ENCODE data around the gene SIRT3.
"Not testable (repeated sequence)": the region's sequence is repeated elsewhere in the genome, so short reads cannot be mapped to it uniquely, and the experiment has no call there.

SIRT3 gene

DNA sequence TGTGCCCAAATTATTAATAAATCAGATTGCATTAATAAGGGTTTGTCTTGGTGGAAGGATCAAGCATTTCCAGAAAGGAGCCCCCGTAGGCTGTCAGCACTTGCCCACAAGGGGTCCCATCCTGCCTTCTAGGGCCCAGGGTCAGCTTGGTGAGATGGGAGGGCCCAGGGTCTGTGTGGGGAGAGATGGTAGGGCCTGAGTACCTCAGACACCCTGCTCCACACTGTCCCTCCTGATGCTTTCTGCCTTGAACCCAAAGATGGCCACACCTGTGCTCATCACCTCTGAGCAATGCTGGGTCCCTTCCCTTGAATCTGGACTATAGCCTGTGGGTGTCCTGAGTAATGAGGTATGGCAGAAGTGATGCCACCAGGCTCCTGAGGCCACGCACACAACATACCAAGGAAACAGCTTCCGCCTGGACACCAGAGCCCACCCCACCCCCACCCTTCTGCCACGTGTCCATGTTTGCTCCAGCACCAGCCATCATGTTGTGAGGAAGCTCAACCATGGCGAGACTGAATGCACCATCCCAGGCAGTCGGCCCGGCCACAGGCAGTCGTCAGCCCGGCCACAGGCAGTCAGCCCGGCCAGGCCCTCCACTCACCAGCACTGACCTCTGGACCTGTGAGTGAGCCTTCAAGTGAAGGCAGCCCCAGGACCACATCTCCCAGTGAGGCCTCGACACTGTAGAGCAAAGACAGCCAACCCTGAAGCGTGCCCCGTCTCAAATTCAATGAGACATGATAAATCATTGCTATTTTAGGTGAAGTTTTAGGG lies 35.7 kb downstream of the SIRT3 start:
- DNase-seq = no peak

DNA sequence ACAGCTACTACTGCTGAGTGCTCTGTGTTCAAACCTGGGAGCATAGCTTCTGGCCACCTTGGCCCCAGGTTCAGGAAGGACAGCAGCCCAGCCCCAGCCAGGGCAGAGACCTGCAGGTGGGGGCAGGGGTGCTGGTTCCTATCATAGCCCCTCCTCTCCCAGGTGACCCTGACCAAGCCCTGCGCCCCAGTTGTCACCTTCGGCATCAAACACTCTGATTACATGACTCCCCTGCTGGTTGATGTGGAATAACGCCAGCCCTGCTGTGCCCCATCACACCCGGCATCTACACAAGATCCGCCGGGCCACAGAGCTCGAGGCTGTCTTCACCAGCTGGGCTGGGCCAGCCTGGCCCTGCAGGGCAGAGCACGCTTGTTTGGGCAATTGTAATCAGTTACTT lies 36.4 kb downstream of the SIRT3 start:
- no peak for DNase-seq

DNA sequence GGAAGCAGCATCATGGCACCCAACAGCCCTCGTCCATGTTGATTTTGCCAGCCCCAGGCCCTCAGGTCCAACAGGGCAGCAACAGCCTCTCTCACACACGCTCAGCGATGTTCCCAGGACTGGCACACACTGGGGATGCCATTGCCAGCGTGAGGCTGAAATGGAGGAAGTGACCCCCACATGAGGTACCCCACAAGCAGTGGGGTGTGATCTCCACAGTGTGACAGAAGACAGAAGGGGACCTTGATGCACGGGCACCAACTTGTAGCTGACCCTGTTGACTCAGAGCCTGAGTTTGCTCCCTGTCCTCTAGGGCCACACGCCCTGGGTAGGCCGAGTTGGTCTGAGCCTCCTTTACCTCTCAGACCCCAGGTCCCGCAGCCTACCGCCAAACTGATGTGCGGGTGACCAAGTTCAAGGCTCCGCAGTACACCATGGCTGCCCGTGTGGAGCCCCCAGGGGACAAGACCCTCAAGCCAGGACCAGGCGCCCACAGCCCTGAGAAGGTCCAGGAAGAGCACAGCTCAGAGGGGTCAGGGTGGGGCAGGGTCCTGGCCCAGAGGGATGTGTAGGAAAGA lies 37.0 kb downstream of the SIRT3 start:
- peak; percentile 48 for DNase-seq

DNA sequence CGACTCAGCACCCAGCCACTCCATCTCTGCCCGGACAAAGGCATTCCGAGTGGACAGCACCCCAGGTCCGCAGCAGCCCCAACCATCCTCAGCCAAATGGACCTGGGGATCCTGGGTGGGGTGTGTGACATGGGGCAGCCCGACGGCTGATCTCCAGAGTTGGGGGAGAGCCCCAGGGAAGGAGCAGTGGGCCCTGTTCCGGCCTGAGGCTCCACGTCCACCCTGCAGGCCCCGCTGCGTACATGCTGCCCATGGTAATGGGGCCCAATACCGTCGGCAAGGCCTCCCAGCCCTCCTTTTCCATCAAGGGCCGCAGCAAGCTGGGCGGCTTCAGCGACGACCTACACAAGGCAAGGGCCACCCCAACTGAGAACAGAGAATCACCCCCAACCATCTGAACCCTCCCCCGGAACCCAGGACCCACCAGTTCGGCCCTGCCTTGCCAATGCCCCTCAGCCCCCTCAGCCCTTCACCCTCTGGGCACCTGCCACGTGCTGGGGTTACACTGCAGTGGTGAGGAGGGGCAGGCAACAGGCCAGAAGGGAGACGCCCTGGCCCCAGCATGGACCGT lies 37.8 kb downstream of the SIRT3 start:
- no peak for DNase-seq

DNA sequence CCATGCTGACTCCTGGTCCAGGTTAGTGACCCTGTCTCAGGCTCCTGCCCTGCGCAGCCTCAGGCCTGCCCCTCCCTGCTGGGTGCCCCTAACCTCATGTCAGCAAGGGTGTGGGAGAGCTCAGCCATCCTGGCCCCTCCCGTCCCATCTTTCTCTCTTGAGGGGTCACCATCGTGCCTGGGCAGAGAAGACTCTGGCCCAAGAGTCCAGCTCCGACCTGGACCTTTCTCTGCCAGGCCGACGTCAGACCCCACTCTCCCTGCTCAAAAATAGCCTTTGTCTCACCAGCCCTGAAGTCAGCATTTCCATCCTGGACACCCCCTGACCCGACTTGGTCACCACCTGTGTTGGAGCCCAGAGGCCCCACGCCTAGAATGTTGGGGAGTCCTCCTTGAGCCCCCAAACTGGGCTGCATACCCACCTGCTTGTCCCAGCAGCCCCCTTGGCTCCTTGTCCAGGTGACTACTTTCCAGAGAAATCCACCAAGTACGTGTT lies 38.4 kb downstream of the SIRT3 start:
- no peak for DNase-seq

DNA sequence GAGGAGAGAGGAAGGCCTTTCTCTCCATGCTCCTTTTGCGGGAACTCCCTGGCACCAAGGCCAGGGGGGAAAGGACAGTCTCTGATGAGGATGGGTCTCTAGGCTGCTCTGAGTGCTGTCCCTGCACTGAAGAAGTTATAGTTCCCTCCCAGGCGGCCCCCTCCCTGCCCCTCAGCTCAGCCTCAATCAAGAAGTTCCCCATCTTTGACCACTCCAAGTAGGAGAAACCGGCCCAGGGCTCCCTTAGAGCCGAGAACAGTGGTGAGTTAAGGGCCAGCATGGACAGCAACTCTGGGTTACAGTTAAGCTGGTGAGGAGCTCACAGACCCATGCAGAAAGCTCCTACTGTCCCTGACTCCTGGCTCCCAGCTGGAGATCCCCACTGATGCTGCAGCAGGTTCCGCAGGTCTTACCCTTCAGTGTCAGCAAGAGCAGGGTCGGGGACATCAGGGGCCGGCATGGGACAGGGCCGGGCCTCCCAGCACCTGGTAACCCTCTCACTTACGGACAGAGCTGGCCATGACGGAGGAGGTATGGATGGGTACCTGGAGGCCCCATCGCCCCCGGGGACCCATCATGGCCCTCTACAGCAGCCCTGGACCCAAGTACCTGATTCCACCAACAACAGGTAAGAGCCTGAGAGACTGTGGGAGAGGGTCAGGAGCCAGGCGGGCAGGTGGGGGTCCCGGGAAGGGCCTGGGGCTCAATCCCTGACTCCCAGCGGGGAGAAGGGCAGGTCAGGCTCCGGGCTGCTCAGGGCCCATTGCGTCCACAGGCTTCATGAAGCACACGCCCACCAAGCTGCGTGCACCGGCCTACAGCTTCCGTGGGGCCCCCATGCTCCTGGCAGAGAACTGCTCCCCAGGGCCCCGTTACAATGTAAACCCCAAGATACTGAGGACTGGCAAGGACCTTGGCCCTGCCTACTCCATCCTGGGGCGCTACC lies 39.1 kb downstream of the SIRT3 start:
- peak; percentile 47 for DNase-seq

DNA sequence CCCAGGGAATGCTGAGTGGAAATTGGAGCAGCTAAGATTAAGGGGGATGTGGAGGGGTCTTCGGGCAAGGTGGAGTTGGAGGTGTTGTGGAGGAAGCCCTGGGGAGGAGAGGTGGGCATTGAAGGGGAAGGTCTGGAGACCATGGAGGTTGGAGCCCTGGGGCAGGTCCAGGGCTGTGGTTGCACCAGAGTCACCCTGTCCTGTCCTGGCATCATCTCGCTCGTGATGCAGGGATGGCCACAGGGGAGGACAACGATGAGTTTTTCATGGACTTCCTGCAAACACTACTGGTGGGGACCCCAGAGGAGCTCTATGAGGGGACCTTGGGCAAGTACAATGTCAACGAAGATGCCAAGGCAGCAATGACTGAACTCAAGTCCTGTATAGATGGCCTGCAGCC lies 42.7 kb downstream of the SIRT3 start:
- DNase-seq = peak; percentile 47

DNA sequence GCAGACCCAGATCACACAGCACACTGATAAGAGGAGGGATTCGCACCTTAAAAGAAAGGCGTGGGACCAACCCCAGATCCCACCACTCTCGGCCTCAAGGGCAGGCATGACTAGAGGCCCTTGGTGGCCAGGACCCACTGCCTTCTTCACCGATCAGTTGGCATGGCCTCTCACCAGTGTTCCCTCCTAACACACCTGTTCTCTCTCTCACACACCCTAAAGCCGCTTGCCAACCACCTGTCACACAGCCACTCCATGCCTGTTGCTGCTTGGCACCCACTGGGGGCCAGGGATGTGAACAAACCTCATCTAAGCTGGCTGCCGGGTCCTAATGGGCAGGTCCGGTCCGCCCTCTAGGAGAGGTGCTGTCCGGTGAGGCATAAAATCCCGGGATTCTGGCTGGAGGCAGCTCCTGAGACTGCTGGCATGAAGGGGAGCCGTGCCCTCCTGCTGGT lies 43.4 kb downstream of the SIRT3 start, which contains the start of gene SCGB1C1:
Gene SCGB1C1, plus strand, starts transcription at position 405 of the 455 bp plus-strand sequence. Its CDS starts 22 bp downstream, at position 427.
- DNase-seq = not testable (repeated sequence)

DNA sequence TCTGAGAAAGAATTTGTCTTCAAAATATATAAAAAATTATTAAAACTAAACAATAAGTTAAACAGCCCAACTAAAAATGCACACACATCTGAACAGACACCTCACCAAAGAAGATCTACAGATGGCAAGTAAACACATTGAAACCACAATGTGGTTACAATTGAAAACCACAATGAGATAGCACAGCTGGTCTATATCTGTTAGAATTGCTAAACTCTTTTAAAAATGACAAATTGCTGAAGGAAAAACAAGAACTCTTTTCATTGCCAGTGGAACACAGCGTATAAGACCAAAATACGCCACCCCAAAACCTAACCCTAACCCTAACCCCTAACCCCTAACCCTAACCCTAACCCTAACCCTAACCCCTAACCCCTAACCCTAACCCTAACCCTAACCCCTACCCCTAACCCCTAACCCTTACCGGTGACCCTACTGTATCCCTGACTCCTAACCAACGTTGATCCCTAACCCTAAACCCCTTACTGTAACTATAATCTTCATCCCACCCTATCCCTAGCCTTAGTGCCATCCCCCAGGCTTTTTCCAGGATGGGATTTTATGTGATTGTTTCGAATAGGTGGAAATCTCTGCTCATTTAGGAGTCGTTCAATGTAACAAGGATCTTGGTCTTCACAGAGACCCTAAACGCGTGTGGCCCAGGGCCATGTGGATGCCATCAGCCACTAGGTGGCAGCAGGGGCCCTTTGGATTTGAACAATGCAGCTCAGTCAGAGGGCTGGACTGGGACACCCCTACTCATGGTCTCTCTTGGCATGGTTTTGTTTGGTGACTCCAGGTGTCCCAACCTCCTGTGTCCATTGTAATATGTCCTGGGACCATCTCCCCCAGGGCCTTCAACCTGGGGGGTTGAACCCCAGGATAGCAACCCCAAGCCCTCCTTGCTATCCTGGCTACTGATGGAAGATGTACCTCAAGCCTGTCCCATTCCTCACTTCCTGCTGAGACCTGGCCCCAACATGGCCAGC lies 44.4 kb downstream of the SIRT3 start:
- DNase-seq = peak; percentile 59

DNA sequence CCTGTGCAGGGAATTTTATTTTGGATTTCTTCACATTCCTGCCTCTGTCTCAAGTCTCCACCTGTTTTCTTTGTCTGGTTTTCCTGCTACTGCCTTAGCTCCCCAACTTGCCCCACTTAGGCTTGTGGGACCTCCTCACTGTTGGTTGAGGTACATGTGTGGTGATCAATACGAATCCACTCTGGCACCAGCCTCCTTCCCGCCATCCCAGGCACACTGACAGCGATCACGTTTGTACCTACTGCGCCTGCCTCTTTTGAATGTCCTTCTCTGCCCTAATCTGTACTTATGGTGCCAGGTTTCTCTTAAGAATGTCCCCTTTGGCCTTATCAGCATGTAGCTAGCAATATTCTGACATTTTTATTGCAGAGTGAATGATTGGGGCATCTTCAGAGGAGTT lies 45.6 kb downstream of the SIRT3 start:
- DNase-seq = not testable (repeated sequence)

DNA sequence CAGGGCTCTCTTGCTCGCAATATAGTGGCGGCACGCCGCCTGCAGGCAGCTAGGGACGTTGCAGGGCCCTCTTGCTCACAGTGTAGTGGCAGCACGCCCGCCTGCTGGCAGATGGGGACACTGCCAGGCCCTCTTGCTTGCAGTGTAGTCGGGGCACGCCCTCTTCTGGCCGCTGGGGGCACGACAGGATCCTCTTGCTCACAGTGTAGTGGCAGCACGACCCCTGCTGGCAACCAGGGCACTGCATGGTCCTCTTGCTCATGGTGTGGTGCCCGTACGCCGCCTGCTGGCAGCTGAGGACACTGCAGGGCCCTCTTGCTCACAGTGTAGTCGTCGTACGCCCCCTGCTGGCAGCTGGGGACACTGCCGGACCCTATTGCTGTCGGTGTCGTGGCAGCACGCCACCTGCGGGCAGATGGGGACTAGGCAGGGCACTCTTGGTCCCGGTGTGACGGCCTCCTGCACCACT lies 46.3 kb downstream of the SIRT3 start:
- peak; percentile 74 for DNase-seq

DNA sequence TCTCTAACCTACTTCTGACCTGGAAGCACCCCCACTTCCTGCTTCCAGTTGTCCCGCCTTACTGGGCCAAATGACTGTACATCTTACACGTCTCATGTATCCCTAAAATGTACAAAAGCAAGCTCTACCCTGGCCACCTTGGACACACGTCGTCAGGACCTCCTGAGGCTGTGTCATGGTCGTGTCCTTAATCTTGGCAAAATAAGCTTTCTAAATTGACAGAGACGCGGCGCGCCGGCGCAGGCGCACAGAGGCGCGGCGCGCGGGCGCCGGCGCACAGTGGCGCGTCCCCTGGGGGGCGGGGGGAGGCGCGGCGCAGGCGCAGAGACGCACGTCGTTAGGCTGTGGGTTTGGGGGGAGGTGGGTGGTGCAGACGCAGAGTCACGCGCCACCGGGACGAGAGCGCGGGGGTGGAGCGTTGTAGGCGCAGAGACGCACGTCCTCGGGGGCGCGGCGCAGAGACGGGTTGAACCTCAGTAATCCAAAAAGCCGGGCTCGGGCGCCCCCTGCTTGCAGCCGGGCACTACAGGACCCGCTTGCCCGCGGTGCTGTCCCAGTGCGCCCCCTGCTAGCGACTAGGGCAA lies 46.9 kb downstream of the SIRT3 start:
- peak; percentile 50 for DNase-seq

DNA sequence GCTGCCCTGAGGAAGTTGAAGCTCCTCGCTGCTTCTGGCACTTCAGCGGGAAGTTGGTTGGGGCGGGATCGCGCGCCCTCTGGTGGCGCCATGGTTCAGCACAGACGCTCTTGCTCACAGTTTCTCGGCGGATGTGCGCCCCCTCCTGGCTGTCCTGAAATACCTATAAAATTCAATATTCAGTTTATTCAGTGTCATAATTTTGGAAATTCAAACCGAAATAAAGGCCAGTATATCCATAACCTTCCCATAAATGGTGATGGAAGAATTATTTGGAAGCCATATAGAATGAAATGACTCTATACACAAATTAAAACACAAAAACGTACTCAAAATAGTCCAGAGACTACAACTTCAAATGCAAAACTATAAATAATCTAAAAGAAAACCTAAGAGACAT lies 55.9 kb downstream of the SIRT3 start:
- DNase-seq = not testable (repeated sequence)

Measured in activated CD8-positive, alpha-beta memory T cell treated with anti-CD3 and anti-CD28 coated beads, Interleukin-2, amount 50 U/mL, for 48 hours (primary cell).